Endodermal cell (in vitro differentiated cells): ENCODE data around the gene EXOC3L2. TPM values are rescaled to one million over a fixed set of nuclear protein-coding genes. Genes with fewer than 3 reads are reported as not detected.

Experiments
- DNase-seq: peaks from one replicate; pipeline ENCODE4 v3.0.0-alpha.2; 2017
- H3K27ac ChIP-seq: 2 replicates; pipeline ENCODE4 v1.5.1; 2013; ENCODE audit warnings: mild to moderate bottlenecking, low read depth, low read length, moderate library complexity
- H3K27me3 ChIP-seq: 2 replicates; pipeline ENCODE4 v1.6.1; 2013; ENCODE audit warnings: mild to moderate bottlenecking, low read length, moderate library complexity; ENCODE audit not compliant: insufficient read depth, control insufficient read depth, poor library complexity, severe bottlenecking
- H3K36me3 ChIP-seq: 2 replicates; pipeline ENCODE4 v1.7.0; 2013; ENCODE audit warnings: mild to moderate bottlenecking, low read length, moderate library complexity; ENCODE audit not compliant: control insufficient read depth, insufficient read depth
- H3K4me1 ChIP-seq: one replicate; pipeline ENCODE4 v1.7.0; 2013; ENCODE audit warnings: low read length; ENCODE audit not compliant: control insufficient read depth, insufficient read depth
- H3K4me3 ChIP-seq: 2 replicates; pipeline ENCODE4 v1.5.1; 2013; ENCODE audit warnings: mild to moderate bottlenecking, low read length, moderate library complexity
- H3K9ac ChIP-seq: 2 replicates; pipeline ENCODE4 v1.6.1; 2013; ENCODE audit warnings: mild to moderate bottlenecking, low read length, moderate library complexity; ENCODE audit not compliant: poor library complexity, severe bottlenecking; ENCODE audit errors: extremely low read depth
- H3K9me3 ChIP-seq: 2 replicates; pipeline ENCODE4 v1.6.1; 2013; ENCODE audit warnings: mild to moderate bottlenecking, low read length, moderate library complexity; ENCODE audit not compliant: control insufficient read depth
- H3K27ac Mint-ChIP-seq: 2 replicates; pipeline ENCODE4 v1.8.0; 2020; ENCODE audit warnings: mixed read lengths
- H3K27me3 Mint-ChIP-seq: 2 replicates; pipeline ENCODE4 v1.8.0; 2021; ENCODE audit warnings: mild to moderate bottlenecking, mixed read lengths; ENCODE audit not compliant: insufficient read depth
- H3K36me3 Mint-ChIP-seq: 2 replicates; pipeline ENCODE4 v1.8.0; 2020; ENCODE audit warnings: low read depth, mixed read lengths
- H3K4me1 Mint-ChIP-seq: 2 replicates; pipeline ENCODE4 v1.8.0; 2020; ENCODE audit warnings: mixed read lengths
- H3K4me3 Mint-ChIP-seq: 2 replicates; pipeline ENCODE4 v1.8.0; 2020; ENCODE audit warnings: mild to moderate bottlenecking, moderate library complexity, mixed read lengths
- H3K9me3 Mint-ChIP-seq: 2 replicates; pipeline ENCODE4 v1.8.0; 2020; ENCODE audit warnings: mild to moderate bottlenecking, mixed read lengths
- WGBS, 2 experiments: methylation state at CpG; one replicate each; pipeline versions ENCODE4 v1.1.5 to v1.1.7; 2013; ENCODE audit warnings: missing lambda C conversion rate in 2 of 2, mixed read lengths in 1 of 2; ENCODE audit not compliant: insufficient coverage in 1 of 2, insufficient read length in 1 of 2; 5-methylcytosine and 5-hydroxymethylcytosine counted together
- long read RNA-seq, 4 experiments: library from polyadenylated mRNA in 2 of 4; library from RNA in 1 of 4; library from capped mRNA in 1 of 4; stranded (forward) in 3 of 4; unstranded in 1 of 4; transcript quantifications; one replicate each; pipeline ENCODE4 v2.0.0, GENCODE V29; 2020 to 2021; ENCODE audit warnings: inconsistent platforms in 1 of 4
- polyA plus RNA-seq, 2 experiments: library from polyadenylated mRNA; stranded (reverse); fragments of 50-300 nt; gene quantifications; one replicate each; pipeline ENCODE4 v1.2.3, GENCODE V29; 2013
- total RNA-seq, 2 donors: library from RNA; stranded (reverse); fragmentation: NEBNext Ultra II Directional in 1 of 2; extraction: Animal tissue kit (Norgen Biotek cat#: 25700) in 1 of 2; gene quantifications; 2 replicates in 1 of 2; 3 replicates in 1 of 2; pipeline ENCODE4 v1.2.1, GENCODE V29; 2021
- TF ChIP-seq, protein P1 (sequence below): fragments of 200-600 bp; sonication (generic); conservative IDR thresholded peaks from 2 replicates; pipeline ENCODE4 v1.5.0; 2021; ENCODE audit warnings: antibody characterized with exemption, mild to moderate bottlenecking

Gene EXOC3L2
- under 1 TPM in 1 of 2 donors, not detected in 1; 0.11 TPM for total RNA-seq
- 1.2 TPM for polyA plus RNA-seq (2013, experiment 1 of 2)
- polyA plus RNA-seq (2013, experiment 2 of 2) = 1.3 TPM
- long read RNA-seq, experiment 1 = 0 reads
- long read RNA-seq, experiment 2 = 0 reads
- long read RNA-seq, experiment 3 = 0 reads
- long read RNA-seq, experiment 4 = 0 reads

GRCh38 chr19:45245334-45245787 is at the start of gene EXOC3L2:
EXOC3L2 (minus strand) TSS chr19:45245407; CDS start chr19:45239045, 6,362 bp downstream.
- Mint-ChIP-seq H3K27ac (no peak within 1 kb of the TSS), H3K4me1 (peaks cover 5% of the 10 kb centered on the region), H3K9me3 (no peaks in the 10 kb centered on the region), H3K4me3 (no peak within 1 kb of the TSS), H3K36me3 (no peaks in the 10 kb centered on the region), H3K27me3 (peaks cover 36% of the 10 kb centered on the region)
- 80 to 84% methylated on average over 2 to 17 of the region's 17 CpGs for WGBS, 2 experiments
- H3K4me3 ChIP-seq = no peak within 1 kb of the TSS
- H3K36me3 ChIP-seq = no peaks in the 10 kb centered on the region
- TF ChIP-seq, protein P1, sequence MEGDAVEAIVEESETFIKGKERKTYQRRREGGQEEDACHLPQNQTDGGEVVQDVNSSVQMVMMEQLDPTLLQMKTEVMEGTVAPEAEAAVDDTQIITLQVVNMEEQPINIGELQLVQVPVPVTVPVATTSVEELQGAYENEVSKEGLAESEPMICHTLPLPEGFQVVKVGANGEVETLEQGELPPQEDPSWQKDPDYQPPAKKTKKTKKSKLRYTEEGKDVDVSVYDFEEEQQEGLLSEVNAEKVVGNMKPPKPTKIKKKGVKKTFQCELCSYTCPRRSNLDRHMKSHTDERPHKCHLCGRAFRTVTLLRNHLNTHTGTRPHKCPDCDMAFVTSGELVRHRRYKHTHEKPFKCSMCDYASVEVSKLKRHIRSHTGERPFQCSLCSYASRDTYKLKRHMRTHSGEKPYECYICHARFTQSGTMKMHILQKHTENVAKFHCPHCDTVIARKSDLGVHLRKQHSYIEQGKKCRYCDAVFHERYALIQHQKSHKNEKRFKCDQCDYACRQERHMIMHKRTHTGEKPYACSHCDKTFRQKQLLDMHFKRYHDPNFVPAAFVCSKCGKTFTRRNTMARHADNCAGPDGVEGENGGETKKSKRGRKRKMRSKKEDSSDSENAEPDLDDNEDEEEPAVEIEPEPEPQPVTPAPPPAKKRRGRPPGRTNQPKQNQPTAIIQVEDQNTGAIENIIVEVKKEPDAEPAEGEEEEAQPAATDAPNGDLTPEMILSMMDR = no peak
- H3K9me3 ChIP-seq = no peaks in the 10 kb centered on the region
- H3K27ac ChIP-seq = no peak within 1 kb of the TSS
- no peaks in the 10 kb centered on the region for H3K27me3 ChIP-seq
- no peak for DNase-seq
- H3K4me1 ChIP-seq = peaks cover 3% of the 10 kb centered on the region
- no peak within 1 kb of the TSS for H3K9ac ChIP-seq

GRCh38 chr19:45294291-45295029 is 49.3 kb upstream of the EXOC3L2 start:
- no peak overlapping the region for H3K4me3 ChIP-seq
- H3K9me3 ChIP-seq = no peaks in the 10 kb centered on the region
- no peak overlapping the region for H3K27ac Mint-ChIP-seq
- peaks cover 75% of the 10 kb centered on the region for H3K36me3 Mint-ChIP-seq
- H3K27me3 ChIP-seq = no peaks in the 10 kb centered on the region
- H3K4me1 ChIP-seq = no peaks in the 10 kb centered on the region
- TF ChIP-seq, protein P1 = no peak
- H3K9me3 Mint-ChIP-seq = peaks cover 3% of the 10 kb centered on the region
- H3K27me3 Mint-ChIP-seq = no peaks in the 10 kb centered on the region
- H3K27ac ChIP-seq = no peak overlapping the region
- peaks cover 49% of the 10 kb centered on the region for H3K36me3 ChIP-seq
- H3K4me3 Mint-ChIP-seq = no peak overlapping the region
- no peaks in the 10 kb centered on the region for H3K4me1 Mint-ChIP-seq
- DNase-seq = no peak
- no peak overlapping the region for H3K9ac ChIP-seq
- WGBS, 2 experiments = 92 to 93% methylated on average over 9 to 12 of the region's 12 CpGs

DNA sequence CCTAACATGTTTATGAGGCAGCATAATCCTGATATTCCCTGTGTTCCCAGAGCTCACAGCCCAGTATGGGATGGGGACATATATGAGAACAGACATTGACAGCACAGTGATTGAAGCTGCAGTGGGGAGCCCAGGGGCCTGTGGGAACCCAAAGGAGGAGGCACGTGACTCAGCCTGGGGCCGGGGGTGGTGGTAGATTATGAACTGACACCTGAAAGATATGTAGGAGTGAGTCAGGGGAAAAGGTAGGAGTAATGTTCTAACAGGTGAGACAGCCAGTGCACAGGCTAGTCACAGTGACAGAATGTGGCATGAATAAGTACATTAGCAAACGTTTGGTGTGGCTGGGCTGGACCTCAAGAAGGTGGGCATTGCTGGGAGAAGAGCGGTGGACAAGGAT is 48.5 kb upstream of the EXOC3L2 start:
- Histone ChIP-seq H3K27ac (no peak overlapping the region), H3K4me3 (no peak overlapping the region), H3K9me3 (no peaks in the 10 kb centered on the region), H3K36me3 (peaks cover 47% of the 10 kb centered on the region), H3K4me1 (no peaks in the 10 kb centered on the region), H3K27me3 (no peaks in the 10 kb centered on the region), H3K9ac (no peak overlapping the region)
- H3K36me3 Mint-ChIP-seq = peaks cover 69% of the 10 kb centered on the region
- H3K9me3 Mint-ChIP-seq = peaks cover 3% of the 10 kb centered on the region
- H3K27me3 Mint-ChIP-seq = no peaks in the 10 kb centered on the region
- WGBS, 2 experiments = 79 to 95% methylated on average over 3 to 4 of the region's 4 CpGs
- H3K4me3 Mint-ChIP-seq = no peak overlapping the region
- no peaks in the 10 kb centered on the region for H3K4me1 Mint-ChIP-seq
- TF ChIP-seq, protein P1 = no peak
- no peak overlapping the region for H3K27ac Mint-ChIP-seq
- DNase-seq = no peak
